ENCODE results near the gene MFSD12.
A peak's percentile ranks its signal among the peaks of the same experiment; 100 is the strongest.

MFSD12 gene

DNA sequence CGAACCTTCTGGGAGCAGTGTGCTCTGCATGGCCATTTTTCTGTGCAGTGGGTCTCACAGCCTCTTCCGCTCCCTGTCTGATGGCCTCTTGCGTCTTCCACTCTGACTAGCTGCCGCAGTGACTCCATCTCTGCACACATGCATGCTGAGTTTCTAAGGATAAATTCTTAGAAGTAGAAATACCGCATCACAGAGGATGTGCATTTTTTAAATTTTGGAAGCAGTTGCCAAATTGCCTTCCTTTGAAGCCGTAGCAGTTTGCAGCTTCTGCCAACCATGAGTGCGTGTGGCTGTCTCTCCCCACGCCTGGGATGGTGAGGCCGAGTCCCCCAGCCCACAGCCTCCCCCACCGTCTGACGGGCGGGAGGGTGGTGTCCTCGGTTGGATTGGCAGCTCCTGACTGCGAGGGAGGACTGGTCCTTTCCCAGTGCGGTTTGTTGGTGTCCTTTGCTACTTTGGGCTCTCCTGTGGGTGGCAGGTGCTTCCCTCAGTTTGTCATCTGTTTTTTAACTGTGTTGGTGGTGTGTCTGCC lies 41.4 kb downstream of the MFSD12 start:
- DNase-seq (ENCODE audit: low read depth): no peak
- no peak overlapping the region for H3K4me3 ChIP-seq (ENCODE audit: low read depth, low read length)
- TF ChIP-seq, protein P1, sequence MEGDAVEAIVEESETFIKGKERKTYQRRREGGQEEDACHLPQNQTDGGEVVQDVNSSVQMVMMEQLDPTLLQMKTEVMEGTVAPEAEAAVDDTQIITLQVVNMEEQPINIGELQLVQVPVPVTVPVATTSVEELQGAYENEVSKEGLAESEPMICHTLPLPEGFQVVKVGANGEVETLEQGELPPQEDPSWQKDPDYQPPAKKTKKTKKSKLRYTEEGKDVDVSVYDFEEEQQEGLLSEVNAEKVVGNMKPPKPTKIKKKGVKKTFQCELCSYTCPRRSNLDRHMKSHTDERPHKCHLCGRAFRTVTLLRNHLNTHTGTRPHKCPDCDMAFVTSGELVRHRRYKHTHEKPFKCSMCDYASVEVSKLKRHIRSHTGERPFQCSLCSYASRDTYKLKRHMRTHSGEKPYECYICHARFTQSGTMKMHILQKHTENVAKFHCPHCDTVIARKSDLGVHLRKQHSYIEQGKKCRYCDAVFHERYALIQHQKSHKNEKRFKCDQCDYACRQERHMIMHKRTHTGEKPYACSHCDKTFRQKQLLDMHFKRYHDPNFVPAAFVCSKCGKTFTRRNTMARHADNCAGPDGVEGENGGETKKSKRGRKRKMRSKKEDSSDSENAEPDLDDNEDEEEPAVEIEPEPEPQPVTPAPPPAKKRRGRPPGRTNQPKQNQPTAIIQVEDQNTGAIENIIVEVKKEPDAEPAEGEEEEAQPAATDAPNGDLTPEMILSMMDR (conservative IDR thresholded peaks at IDR 0.05; ENCODE audit: low read depth, low read length): no peak

DNA sequence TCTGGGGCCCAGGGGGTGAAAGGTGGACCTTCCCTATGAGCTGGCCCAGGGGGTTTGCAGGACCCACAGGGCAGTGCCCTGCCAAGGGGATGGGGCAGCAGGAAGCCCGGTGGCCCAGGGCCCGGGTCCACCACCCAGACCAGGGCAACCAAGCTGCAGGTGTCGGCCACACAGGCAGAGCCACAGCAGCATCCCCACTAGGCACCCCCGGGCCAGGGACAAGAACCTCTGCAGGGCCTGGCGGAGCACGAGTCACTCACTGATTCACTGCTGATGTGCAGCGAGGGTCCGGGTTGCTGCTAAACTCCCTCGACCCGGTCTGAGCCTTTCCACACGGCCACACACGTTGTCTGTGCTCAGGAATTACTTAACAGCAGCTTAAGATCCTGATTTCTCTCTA lies 42.5 kb downstream of the MFSD12 start:
- TF ChIP-seq, protein P1 (conservative IDR thresholded peaks at IDR 0.05; ENCODE audit: low read depth, low read length): no peak
- DNase-seq (ENCODE audit: low read depth): no peak
- H3K4me3 ChIP-seq (ENCODE audit: low read depth, low read length): no peak overlapping the region

DNA sequence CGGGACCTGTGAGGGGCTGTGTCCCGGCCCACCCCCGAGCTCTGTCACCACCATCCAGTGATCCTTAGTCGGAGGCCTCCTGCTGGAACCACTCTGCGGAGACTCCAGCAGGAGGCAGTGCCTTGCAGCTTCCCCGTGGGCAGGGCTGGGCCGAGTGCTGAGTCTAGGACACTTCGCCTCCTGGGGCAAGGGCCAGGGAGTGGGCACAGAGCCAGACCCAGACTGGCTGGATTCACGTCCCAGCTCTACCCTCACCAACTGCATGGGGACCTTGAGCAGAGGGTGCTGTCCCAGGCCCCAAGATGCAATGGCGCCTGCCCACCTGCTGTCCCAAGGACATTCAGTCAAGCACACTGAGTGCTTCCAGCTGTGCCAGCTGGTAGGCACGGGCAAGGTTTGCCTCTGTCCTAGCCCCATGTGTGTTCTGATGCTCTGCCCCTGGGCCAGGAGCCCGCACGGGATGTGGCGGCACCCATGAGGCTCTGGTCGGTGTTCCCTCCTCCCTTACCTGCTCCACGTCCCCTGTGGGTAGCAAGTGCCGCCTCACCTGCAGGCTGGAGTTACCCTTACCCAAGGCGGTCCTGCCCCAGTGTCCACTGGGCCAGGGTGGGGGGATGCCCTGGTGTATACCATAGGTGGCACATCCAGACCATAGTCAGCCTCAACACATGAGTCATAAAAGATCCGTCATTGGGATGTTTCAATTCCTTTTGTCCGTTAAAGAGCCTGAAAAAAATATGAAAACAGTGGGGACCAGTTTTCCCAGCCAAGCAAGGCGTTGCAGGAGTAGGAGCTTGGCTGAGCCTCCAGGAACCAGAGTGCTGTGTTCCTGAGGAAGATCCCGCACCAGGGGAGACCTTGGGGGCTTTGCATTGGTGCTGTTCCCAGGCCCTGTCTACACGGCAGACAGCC lies 43.9 kb downstream of the MFSD12 start:
- TF ChIP-seq, protein P1 (conservative IDR thresholded peaks at IDR 0.05; ENCODE audit: low read depth, low read length): peak; percentile 20
- no peak overlapping the region for H3K4me3 ChIP-seq (ENCODE audit: low read depth, low read length)
- no peak for DNase-seq (ENCODE audit: low read depth)

DNA sequence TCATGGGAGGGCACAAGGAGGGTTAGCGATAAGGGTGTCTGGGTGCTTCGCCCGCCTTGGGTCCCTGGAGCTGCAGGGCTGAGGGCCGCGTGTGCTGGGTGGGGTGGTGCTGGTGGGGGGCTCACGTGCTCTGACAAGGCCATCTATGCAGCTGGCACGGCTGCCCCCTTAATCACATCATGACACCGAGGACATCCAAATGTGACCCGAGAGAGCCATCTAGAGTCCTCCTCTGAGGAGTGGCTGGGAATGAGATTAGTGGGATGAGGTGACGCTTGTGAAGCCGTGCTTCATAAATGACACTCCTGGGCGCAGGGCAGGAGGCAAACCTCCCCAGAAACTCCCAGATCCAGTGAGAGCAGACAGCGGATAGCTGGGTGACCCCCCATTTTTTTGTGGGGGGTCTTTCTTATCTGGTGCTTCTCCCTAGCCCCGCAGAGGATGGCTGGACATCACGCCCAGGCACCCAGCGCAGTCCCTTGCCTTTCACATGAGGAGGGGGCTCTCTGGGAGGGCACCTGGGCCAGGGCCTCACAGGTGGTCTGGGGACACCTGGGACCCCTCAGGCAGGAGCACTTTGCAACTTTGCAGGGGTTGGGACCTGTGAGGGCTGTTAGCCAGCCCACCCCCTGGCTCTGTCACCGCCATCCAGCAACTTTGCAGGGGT lies 44.7 kb downstream of the MFSD12 start:
- TF ChIP-seq, protein P1 (conservative IDR thresholded peaks at IDR 0.05; ENCODE audit: low read depth, low read length): no peak
- no peak for DNase-seq (ENCODE audit: low read depth)
- no peak overlapping the region for H3K4me3 ChIP-seq (ENCODE audit: low read depth, low read length)

DNA sequence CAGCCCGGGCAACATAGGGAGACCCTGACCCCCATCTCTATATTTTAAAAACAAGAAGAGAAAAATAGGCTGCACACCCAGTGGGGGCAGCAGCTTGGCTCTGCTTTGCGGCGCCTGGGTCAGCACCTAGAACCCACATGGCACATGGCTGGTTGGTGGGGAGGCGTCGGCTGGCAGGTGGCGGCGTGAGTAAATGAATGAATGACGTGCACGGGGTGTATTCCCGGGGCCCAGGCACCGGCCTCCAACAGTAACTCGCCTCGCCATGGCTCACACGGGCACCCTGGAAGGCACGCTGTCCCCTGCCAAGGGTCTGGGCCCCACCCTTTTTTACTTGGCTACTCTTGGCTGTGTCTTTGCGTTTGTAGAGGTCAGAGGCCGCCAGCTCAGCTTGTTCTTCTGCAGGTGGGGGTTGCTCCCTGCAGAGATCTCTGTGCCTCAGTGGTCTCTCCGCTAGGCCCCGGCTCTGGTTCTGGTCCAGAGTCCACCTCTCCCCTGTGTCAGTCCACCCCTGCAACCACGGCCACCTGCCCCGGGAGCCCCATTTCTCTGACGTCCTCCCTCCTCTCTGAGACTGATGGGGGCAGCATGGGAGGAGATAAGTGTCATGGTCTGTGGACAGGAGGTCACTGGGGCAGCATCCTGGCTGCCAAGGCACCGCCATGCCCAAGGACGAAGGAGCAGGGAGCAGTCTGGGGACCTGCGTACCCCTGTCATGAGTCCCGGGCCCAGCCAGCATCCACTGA lies 45.7 kb downstream of the MFSD12 start:
- no peak overlapping the region for H3K4me3 ChIP-seq (ENCODE audit: low read depth, low read length)
- TF ChIP-seq, protein P1 (conservative IDR thresholded peaks at IDR 0.05; ENCODE audit: low read depth, low read length): no peak
- no peak for DNase-seq (ENCODE audit: low read depth)

DNA sequence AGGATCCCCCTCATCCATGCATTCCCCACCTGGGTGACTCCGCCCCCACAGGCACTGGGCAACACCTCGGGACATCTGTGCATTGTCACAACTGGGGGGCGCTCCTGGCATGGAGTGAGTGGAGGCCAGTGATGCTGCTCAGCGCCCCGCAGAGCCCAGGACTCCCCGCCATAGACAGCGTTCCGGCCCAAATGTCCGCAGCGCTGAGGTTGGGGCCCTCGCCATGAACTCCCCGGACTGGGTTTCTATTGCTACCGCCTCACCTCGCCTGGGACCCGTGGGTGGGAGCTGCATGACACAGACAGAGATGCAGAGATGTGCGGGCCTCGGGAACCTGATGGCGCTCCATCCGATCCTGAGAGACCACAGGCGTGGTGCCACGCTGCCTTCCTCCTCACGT lies 46.7 kb downstream of the MFSD12 start:
- TF ChIP-seq, protein P1 (conservative IDR thresholded peaks at IDR 0.05; ENCODE audit: low read depth, low read length): no peak
- no peak for DNase-seq (ENCODE audit: low read depth)
- H3K4me3 ChIP-seq (ENCODE audit: low read depth, low read length): no peak overlapping the region
